GM18517 (cell line): ENCODE results near the gene CNP.

ENCODE experiments used
- ATAC-seq: cut with Tn5 transposase; IDR thresholded peaks from one replicate; pipeline ENCODE4 v1.9.1; 2021; ENCODE audit warnings: mild to moderate bottlenecking, moderate library complexity; ENCODE audit not compliant: unreplicated experiment

CNP gene

GRCh38 chr17:41971721-41972523, 5.3 kb downstream of the CNP start:
- no peak for ATAC-seq

- no peak for ATAC-seq
Measured at GRCh38 chr17:41972571-41973407, 6.2 kb downstream of the CNP start.

DNA sequence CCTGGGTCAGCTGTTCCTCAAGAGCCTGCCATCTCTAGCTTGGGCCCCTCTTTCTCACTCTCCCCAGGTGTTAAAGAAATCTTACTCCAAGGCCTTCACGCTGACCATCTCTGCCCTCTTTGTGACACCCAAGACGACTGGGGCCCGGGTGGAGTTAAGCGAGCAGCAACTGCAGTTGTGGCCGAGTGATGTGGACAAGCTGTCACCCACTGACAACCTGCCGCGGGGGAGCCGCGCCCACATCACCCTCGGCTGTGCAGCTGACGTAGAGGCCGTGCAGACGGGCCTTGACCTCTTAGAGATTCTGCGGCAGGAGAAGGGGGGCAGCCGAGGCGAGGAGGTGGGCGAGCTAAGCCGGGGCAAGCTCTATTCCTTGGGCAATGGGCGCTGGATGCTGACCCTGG, 6.8 kb downstream of the CNP start:
- no peak for ATAC-seq

DNA sequence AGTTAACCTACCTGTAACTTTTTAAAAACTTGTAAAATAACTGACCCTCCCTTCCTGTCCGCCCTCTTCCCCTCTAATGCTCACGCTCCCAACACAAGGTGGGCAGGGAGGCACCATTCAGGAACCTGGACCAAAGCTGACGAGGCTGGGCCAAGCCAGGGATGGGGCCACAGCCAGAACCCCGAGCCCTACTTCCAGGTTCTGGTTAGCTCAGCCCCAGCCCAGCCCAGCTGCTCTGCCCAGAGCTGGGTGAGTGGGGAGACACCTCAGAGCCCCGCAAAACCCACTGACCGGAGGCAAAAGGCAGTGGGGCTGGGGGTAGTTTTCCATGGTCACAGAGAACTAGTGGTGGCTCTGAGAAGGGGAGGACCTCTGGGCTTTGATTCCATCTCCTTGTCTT, 7.4 kb downstream of the CNP start:
- no peak for ATAC-seq

DNA sequence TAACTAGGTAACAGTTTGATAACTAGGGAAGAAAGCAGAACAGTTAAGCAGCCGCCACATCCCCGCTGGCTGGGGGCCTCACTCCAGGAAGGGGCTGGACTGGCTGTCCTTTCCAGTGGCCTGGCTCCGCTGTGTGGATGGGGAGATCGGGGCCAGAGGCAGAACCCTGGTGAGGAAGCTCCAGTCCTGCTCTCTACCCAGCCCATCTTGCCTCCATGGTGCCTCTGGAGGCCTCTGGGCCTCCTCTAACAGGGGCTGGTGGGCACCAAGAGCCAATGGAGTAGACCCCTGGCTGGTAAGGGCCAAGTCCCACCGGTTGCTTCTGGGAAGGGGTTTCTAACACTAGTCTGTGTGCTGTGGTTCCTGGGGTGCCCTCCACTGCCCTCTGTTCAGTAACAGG, 8.1 kb downstream of the CNP start:
- no peak for ATAC-seq

- ATAC-seq = no peak
Measured at GRCh38 chr17:41975099-41976083, 8.8 kb downstream of the CNP start.

GRCh38 chr17:41976142-41976768, 9.7 kb downstream of the CNP start:
- no peak for ATAC-seq

DNA sequence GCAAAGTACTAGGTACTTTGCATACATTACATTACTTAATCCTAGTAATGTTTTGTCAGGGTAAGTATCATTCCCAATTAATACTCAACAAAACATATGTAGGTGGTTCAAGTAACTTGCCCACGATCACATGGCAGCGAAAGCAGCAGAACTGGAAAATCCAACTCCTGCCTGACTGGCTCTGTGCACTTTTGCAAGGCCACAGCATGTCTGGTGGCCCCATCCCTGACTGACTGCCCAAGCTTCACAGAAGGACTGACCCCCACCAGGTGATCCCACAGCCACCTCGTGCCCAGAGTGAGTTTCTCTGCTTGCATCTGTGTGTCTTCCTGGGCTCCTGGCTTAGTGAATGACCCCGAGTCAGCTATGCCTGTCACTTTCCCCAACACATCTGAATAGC, 11.4 kb downstream of the CNP start:
- ATAC-seq = no peak

DNA sequence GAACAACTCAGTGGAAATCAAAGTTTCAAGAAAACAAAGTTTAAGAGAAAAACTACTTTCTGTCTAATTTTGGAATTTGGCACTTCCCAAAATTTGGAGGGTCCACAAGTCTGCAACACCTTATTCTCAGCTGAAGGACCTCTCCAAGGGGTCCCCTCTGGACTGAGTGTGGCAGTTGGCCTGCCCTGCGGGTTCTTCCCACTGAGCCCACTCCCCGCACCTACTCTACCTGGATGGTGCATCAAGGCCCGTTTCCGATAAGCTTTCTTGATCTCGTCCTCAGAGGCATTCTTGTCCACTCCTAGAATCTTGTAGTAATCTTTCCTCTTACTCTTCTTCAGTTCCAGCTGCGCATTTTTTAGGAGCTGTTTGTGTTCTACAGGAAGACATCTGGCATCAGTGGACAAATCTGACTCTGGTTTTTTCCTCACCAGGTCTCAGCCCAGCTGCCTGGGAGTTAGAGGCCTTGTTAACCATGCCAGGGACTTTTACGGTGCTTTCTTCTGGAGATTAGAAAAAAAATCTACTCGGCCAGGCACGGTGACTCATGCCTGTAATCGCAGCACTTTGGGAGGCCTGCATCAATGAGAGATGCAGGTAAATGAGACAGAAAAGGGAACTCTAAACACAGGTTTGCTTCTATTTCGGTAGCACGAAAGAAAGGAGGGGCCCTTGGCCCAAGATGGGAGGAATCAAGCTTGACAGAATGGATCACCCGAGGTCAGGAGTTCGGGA, 15.6 kb downstream of the CNP start:
- no peak for ATAC-seq

- no peak for ATAC-seq
Measured at GRCh38 chr17:41984454-41984853, 17.9 kb downstream of the CNP start.

- no peak for ATAC-seq
Measured at GRCh38 chr17:41985919-41986318, 19.3 kb downstream of the CNP start.

DNA sequence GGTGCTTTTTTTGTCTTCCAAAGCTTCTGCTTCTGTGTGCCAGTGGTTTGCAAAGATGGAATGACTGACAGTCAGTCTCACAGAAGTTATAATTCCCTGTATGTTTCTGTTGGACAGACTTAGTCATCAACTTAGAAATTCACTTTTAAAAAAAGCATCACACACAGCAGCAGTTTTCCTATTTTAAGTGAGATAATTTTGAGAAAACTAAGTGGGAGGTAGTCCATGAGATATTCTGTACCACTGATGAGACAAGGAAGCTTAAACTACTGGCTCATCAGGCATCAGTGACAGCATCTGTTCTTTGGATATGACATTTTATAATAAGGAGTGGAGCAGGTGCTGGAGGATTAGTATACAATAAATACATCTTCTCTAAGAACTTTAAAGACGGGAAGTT, 20.0 kb downstream of the CNP start:
- ATAC-seq = no peak

DNA sequence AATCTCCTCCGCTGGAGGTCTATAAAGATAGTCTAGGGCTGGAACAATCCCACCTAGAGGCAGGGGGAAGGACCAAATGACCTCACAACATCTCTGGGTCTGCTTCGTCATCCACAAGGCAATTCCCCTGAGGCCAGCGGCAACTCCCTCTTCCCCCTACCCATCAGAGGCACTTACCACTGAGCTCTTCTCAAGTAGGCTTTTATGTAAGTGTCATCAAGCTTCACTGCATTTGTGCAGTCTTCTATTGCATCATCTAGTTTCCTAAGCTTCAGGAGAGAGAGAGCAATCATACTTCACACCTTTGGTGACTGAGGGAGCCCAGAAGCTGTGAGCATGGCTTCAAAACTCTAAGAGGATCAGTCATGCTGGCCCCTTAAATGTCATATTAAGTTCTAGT, 21.0 kb downstream of the CNP start:
- ATAC-seq = no peak

GRCh38 chr17:41988418-41988817, 21.8 kb downstream of the CNP start:
- ATAC-seq = no peak

GRCh38 chr17:41989702-41990419, 23.3 kb downstream of the CNP start:
- ATAC-seq = no peak

- no peak for ATAC-seq
Measured at GRCh38 chr17:41992576-41992975, 26.0 kb downstream of the CNP start.

GRCh38 chr17:41996855-41997164, 30.2 kb downstream of the CNP start:
- ATAC-seq = no peak

DNA sequence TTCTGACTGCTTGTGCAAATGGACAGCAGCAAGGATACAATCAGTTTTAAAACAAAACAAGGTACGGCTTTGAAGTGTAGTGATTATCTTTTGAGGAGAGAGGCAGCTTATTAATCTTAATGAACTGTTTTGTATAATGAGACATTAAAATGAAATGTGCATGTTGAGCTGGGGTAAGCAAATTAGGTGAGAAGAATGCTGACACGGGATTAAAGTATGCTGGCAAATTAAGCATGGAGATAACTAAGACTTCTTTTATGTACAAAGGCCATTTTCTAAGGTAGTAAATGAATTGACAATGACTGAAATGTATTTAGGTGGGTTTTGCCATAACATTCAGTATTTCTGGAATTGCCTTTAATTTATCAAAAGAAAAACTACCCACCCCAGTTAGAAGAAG, 31.9 kb downstream of the CNP start:
- no peak for ATAC-seq

- ATAC-seq = no peak
Measured at GRCh38 chr17:42000413-42001133, 34.0 kb downstream of the CNP start.
